ENCODE data around the gene GZF1.

DNA sequence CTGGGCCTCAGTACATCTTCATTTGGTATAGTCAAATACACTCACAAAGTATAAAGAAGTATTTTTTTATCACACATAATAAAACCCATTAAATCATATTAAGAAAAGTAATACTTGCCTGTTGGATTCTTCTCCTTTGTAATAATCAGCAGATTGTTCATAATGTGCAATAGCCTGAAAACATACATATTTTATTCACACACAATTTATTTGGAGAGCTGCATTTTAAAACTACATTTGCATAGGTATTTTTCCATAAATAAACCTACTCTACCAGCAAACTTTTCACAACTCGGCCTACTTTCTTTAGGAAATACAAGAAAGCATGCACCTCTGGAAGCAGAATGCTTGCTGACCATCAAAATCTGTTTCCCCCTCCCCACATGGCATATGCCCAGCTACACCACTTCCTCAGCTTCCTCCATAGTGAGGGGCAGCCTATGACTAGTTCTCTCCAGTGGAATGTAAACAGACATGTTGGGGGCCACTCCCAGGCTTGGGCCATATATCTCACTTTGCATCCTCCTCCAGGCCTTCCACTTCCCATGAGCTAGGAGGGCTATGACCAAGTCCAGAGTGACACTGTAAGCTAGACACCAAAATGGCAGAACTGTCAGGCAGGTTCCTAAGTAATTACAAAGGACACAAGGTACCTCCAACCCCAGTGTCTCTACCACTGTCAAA is 28.3 kb downstream of the GZF1 start:
- TF ChIP-seq, protein P1, sequence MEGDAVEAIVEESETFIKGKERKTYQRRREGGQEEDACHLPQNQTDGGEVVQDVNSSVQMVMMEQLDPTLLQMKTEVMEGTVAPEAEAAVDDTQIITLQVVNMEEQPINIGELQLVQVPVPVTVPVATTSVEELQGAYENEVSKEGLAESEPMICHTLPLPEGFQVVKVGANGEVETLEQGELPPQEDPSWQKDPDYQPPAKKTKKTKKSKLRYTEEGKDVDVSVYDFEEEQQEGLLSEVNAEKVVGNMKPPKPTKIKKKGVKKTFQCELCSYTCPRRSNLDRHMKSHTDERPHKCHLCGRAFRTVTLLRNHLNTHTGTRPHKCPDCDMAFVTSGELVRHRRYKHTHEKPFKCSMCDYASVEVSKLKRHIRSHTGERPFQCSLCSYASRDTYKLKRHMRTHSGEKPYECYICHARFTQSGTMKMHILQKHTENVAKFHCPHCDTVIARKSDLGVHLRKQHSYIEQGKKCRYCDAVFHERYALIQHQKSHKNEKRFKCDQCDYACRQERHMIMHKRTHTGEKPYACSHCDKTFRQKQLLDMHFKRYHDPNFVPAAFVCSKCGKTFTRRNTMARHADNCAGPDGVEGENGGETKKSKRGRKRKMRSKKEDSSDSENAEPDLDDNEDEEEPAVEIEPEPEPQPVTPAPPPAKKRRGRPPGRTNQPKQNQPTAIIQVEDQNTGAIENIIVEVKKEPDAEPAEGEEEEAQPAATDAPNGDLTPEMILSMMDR (conservative IDR thresholded peaks at IDR 0.05 in 1 of 2, IDR thresholded peaks at IDR 0.05 in 1 of 2; ENCODE audit: low read depth in 1 of 2, low read length in 2 of 2), result no peak
- TF ChIP-seq EZH2 (IDR thresholded peaks at IDR 0.05; ENCODE audit: low read length, missing control alignments), result no peak

Measured in fibroblast of lung (primary cell).